NCI-H82 (cell line): ENCODE results near the gene ANKDD1A.

Experiments used
- DNase-seq: peaks from one replicate; lab custom pipeline; 2025; lab: John Stamatoyannopoulos, UW

The ANKDD1A gene

GRCh38 chr15:64911311-64912186 lies at the start of gene ANKDD1A:
TSS of gene ANKDD1A (plus strand) at chr15:64911902. CDS start at chr15:64911931, 29 bp downstream.
- peak; percentile 89 for DNase-seq

DNA sequence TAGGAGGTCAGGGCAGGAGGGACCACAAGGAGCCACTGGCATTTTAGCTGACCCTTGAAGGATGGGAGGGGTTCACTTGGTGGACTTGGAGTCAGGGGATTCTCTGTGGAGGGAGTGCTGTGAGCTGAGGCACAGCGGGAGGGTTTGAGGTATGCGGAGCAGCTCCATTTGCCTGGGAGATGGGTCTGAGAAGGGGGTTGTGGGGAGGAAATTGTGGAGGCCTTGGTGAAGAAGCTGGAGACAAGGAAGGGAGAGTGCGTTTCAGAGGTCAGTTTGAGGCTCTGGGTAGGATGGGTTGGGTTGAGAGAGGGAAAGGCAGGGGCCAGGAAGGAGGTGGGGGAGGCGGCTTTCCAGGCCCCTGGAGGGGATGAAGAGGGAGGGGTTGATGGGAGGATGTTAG lies 49.7 kb upstream of the ANKDD1A start:
- no peak for DNase-seq

DNA sequence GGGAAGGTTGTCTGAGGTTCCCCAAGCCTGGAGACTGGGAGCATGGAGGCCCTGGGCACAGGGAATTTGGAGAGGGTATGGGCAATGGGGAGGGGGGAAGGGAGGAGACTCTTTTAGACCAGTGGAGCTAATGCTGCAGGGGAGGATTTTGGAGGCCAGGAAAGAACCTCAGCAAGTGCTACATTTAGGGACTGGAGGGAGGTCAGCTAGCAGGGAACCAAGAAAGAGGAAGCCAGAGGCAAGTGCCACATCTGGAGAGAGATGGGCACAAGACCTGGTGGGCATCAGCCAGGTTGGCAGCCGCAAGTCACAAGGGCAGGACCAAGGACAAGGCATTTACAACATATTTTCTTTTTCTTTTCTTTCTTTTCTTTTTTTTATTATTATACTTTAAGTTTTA lies 49.3 kb upstream of the ANKDD1A start:
- DNase-seq, result no peak

DNA sequence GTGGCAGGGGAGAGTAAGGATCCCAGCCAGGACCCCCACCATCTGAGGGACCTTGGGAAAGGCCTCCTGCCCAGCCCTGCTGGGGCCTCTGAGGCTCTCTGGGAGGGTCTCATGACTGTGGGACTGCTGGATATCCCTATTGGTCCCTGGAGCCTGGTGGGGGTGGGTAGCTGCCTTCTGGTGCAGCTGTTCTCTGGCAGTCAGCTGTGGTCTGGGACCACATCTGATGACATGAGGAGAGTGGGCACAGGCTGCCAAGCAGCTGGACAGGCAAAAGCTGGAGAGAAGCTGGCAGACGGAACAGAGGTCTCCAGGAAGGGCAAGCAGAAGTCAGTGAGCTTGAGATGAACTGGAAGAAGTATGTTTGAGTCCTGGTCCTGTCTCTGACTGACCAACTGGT lies 47.6 kb upstream of the ANKDD1A start:
- DNase-seq, result no peak

- DNase-seq, result no peak
Observed at GRCh38 chr15:64865126-64865997, 46.3 kb upstream of the ANKDD1A start.

GRCh38 chr15:64865998-64866520 lies 45.6 kb upstream of the ANKDD1A start:
- no peak for DNase-seq

DNA sequence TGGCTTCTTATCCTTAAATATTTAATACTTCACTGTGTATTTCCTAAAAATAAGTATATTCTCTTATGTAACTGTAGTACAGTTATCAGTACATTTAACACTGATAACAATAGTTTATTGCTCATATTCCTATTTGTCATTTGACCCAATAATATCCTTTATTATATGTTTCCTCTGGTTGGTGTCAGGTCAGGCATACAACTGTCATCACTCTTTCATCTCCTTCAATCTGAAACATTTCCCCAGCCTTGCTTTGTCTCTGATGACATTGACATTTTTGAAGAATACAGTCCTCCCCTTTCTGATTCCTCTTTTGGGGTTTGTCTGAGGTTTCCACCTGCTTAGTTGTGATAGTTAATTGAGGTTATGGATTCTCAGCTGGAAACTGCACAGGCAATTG lies 42.2 kb upstream of the ANKDD1A start:
- no peak for DNase-seq

GRCh38 chr15:64870353-64870752 lies 41.3 kb upstream of the ANKDD1A start:
- no peak for DNase-seq

GRCh38 chr15:64875641-64876223 lies 36.0 kb upstream of the ANKDD1A start:
- DNase-seq, result peak; percentile 12

DNA sequence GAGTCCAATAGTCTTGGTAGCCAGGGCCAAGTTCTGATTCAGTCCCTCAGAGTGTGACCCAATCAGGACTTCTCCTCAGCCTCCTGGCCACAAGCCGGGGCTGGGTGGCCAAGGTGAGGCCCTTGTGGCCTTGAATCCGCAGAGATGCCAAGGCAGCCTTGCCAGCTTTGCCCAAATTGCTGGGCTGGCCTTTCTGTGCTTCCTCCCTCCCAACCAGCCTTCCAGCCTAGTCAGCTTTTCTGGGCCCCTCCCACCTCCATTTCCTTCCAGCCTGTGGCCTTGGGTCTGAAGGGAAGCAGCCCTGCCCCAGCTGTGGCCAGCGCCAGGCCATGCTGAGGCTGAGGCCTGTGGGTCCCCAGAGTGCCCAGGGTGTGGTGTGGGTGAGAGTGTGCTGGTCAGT lies 34.3 kb upstream of the ANKDD1A start:
- no peak for DNase-seq

DNA sequence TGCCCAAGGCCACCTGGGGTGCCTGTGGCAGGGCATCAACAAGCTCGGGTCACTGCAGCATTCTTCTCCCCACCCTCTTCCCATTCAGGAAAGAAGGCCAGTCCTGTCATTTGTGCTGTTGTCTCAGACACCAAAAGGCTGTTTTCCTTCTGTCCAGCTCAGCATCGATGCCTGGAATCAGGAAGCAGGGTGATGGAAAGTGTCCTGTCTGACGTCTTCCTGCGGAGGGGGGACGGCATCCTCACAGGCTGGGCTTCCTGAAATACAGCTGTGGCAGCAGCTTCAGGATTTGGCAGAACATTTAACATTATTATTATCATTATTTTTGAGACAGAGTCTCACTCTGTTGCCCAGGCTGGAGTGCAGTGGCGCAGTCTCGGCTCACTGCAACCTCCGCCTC lies 33.0 kb upstream of the ANKDD1A start:
- DNase-seq, result no peak

DNA sequence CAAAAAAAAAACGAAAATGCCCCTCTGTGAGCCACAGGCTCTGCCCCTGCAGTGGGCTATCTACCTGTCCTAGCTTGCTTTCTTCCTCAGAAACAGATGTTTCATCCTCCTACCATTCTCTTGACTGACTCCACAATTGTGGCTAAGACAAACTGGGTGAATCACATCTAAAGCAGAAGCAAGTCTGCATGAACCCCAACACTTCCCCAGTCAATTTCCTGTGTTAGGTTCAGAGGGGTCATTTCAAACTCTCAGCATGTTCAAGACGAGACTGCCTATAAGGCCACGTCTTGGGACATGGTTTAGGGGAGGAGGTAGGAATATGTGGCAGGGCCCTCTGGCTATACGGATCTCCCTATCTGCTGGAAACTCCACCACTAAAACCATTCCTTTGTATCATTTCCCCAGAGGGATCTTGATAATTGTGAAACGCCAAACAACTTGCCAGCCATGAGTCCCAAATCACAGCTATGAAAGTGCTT lies 28.6 kb upstream of the ANKDD1A start:
- DNase-seq, result no peak

GRCh38 chr15:64883997-64884511 lies 27.6 kb upstream of the ANKDD1A start:
- DNase-seq, result peak; percentile 30

- DNase-seq, result no peak
Observed at GRCh38 chr15:64884679-64885078, 27.0 kb upstream of the ANKDD1A start.

DNA sequence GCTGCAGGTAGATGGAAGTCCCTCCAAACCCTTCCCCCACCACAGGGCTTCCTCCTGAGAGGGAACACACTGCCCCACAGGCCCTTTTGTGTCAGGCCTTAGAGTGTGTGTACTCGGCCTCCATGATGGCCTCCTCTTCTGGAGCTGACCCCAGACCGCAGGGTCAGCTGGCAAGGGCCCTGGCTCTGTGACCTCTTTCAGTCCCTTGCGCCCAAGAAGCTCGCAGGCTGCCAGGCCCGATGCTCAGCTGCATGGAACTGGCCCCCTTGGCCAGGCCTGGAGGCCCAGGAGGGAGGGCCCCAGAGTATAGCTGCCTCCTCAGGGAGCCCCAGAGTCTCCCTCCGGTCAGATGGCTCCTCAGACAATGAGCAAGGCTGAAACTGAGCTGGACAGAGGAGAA lies 23.4 kb upstream of the ANKDD1A start:
- no peak for DNase-seq

DNA sequence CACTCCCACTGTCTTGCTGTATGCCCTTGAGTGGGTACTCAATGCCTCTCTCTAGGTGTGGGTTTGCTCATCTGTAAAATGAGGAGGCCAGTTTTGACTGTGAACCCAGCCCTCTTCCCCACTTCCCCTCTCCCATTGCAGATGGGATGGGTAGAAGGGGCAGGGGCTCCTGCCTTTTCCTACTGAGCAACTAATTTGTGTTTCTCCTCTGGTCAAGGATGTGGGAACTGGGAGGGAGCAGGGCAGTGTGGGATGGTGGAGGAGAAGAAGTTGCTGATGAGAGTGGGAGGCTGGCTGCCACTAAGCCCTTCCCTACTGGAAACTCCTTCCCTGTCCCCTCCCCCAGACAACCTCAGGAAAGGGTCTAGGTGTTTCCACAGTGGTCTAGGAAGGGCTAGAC lies 20.1 kb upstream of the ANKDD1A start:
- DNase-seq, result no peak

DNA sequence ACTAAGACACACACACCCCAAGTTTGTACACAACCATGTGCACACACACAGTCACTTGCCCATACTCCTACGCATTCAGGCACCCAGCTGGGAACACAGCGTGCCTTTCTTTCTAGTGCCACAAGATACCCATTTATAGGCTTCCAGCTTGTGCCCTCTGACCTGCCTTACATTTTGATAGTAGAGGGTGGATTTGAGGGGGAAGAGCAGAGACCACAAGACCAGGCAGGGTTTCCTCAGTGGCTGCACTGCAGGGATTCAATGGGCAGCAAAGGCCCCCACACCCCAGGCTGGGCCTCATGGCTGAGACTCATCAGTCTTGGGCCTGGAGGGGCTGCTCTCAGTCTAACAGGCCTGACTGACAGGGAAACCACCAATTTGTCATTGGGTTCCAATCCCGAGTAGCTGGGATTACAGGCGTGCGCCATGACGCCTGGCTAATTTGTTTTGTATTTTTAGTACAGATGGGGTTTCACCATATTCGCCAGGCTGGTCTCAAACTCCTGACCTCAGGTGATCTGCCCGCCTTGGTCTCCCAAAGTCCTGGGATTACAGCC lies 18.8 kb upstream of the ANKDD1A start:
- no peak for DNase-seq

DNA sequence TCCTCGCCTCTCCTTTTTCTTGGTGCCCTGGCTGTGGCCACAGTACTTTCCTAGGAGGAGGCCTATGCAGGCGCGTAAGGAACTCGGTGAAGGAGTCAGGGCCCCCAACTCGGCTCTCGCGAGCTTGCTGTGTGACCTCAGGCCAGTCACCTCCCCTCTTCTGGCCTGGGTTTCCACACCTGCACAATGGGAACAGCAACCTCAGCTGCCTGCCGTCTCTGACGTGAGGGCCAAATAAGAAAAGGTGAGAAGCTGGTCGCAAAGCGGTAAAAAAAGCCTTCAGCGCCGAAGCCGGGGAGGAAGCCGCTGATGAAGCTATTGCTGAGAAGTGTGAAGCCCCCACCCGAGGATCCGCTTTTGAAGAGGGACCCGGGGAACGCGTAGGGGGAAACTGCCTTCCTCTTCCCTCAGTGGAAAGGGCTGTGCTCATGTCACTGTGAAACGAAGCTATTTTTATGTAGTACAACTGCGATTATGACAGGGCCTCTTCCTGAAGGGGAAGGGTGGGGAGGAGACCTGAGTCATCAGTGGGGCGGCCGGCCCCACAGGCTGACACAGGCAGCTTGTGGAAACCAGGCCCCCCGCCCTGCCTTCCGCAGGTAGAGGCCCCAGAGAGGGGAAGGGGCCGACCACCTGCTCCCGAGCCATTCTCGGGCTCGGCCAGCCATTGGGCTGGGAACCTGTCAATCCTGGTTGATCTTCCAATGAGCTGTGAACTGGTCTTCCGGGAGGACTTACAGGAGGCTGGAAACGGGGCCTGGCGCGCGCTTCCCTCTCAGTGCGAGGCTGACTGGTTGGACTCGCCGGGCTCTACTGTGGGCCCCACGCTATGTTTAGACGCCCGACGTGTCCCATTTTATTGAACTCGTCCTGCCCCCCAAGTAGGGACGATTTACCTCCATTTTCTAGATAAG lies 18.0 kb upstream of the ANKDD1A start:
- DNase-seq, result peak; percentile 35

DNA sequence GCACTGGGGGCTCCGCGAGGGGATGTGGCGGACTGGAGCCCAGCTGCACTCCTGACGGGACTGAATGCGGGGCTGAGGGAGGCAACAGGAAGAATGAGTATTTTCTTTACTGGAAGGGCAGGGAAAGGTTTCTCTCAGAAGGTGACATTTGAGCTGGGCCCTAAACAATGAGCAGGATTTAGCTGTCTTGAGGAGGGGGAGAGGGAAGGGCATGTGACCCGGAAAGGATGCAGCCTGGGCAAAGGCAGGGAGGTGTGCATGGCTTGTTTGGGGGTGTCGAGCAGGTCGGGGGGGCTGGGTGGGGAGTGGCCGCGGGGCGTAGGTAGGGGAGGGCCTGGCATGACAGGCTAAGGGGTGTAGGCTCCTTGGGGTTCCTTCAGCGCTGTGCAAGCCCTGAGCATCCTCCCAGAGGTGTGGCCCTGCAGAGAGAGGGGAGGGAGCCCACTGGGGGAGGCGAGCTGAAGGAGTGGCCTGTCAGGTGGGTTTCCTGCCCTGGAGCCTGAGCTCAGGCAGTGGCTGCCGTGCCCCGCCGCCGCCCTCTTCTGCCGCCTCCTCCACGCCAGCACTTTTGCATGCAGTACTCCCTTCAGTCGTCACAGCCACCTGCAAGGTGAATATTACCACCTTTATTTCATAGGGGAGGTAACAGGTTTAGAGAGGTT lies 17.2 kb upstream of the ANKDD1A start:
- no peak for DNase-seq
